Activated CD4-positive, alpha-beta memory T cell treated with anti-CD3 and anti-CD28 coated beads for 36 hours (primary cell): ENCODE measurements around the gene WFIKKN1. TPM values are rescaled to one million over a fixed set of nuclear protein-coding genes. Genes with fewer than 3 reads are reported as not detected.

ENCODE experiments used
- CTCF ChIA-PET: fragments of 350-600 bp; sonication (Branson Sonifier 250); formaldehyde crosslinking; loops from one replicate; lab custom pipeline; 2021; ENCODE audit warnings: antibody characterized with exemption, inconsistent platforms; lab: Charles Lee
- POLR2A ChIA-PET: fragments of 350-600 bp; sonication (Branson Sonifier 250); formaldehyde crosslinking; loops from one replicate; lab custom pipeline; 2021; ENCODE audit warnings: antibody characterized with exemption; lab: Charles Lee
- DNase-seq: peaks from one replicate; pipeline ENCODE4 v3.0.0-alpha.2; 2020
- H3K27ac Mint-ChIP-seq: one replicate; pipeline ENCODE4 v1.8.0; 2021; ENCODE audit warnings: mixed read lengths
- H3K27me3 Mint-ChIP-seq: one replicate; pipeline ENCODE4 v1.8.0; 2021; ENCODE audit warnings: mixed read lengths
- H3K36me3 Mint-ChIP-seq: one replicate; pipeline ENCODE4 v1.8.0; 2021; ENCODE audit warnings: mixed read lengths
- H3K4me1 Mint-ChIP-seq: one replicate; pipeline ENCODE4 v1.8.0; 2021; ENCODE audit warnings: low read depth, mixed read lengths
- H3K4me3 Mint-ChIP-seq: one replicate; pipeline ENCODE4 v1.8.0; 2021; ENCODE audit warnings: mild to moderate bottlenecking, mixed read lengths
- H3K9me3 Mint-ChIP-seq: one replicate; pipeline ENCODE4 v1.8.0; 2021; ENCODE audit warnings: mixed read lengths
- intact Hi-C: fragments of 100-400 bp; cut with micrococcal nuclease; formaldehyde crosslinking; loops from one replicate; pipeline ENCODE4 v1.15.1; 2023
- total RNA-seq, 2 experiments: library from RNA; stranded (reverse); gene quantifications; one replicate each; pipeline ENCODE4 v1.2.3, GENCODE V29; 2021

WFIKKN1 gene
- total RNA-seq, result under 1 TPM; 0.05 to 0.07 TPM

- Mint-ChIP-seq H3K27ac (no peak within 1 kb of the TSS), H3K4me3 (no peak within 1 kb of the TSS), H3K9me3 (no peaks in the 10 kb centered on the region), H3K36me3 (no peaks in the 10 kb centered on the region), H3K4me1 (peaks cover 5% of the 10 kb centered on the region), H3K27me3 (no peaks in the 10 kb centered on the region)
- POLR2A ChIA-PET, result no interaction called here
- DNase-seq, result no peak
- CTCF ChIA-PET, result no interaction called here
- intact Hi-C loops, result no loop called here
Measured at GRCh38 chr16:630815-631405, at the start of gene WFIKKN1. TSS of gene WFIKKN1 (plus strand) at chr16:630985. CDS start at chr16:631254, 269 bp downstream.

GRCh38 chr16:582218-582613, 48.6 kb upstream of the WFIKKN1 start:
- CTCF ChIA-PET, result no interaction called here
- intact Hi-C loops, result no loop called here

GRCh38 chr16:582614-583331, 48.0 kb upstream of the WFIKKN1 start:
- POLR2A ChIA-PET, result no interaction called here
- no peak overlapping the region for H3K27ac Mint-ChIP-seq
- H3K4me1 Mint-ChIP-seq, result peaks cover 6% of the 10 kb centered on the region
- no peaks in the 10 kb centered on the region for H3K9me3 Mint-ChIP-seq
- no peaks in the 10 kb centered on the region for H3K27me3 Mint-ChIP-seq
- H3K4me3 Mint-ChIP-seq, result no peak overlapping the region
- no peak for DNase-seq
- CTCF ChIA-PET, result interaction anchor here (0.6 kb wide), 1 partner anchor 57 kb away, joined by 3 read pairs; no protein-coding TSS in a partner anchor
- intact Hi-C loops, result no loop called here
- peaks cover 2% of the 10 kb centered on the region for H3K36me3 Mint-ChIP-seq

More at GRCh38 chr16:582218-582613, 48.6 kb upstream of the WFIKKN1 start:
- Mint-ChIP-seq H3K4me1 (peaks cover 2% of the 10 kb centered on the region), H3K9me3 (no peaks in the 10 kb centered on the region), H3K27ac (no peak overlapping the region), H3K4me3 (no peak overlapping the region), H3K36me3 (no peaks in the 10 kb centered on the region), H3K27me3 (no peaks in the 10 kb centered on the region)
- no peak for DNase-seq
- POLR2A ChIA-PET, result no interaction called here

GRCh38 chr16:583470-583814, 47.3 kb upstream of the WFIKKN1 start:
- no peak overlapping the region for H3K27ac Mint-ChIP-seq
- no peaks in the 10 kb centered on the region for H3K27me3 Mint-ChIP-seq
- intact Hi-C loops, result no loop called here
- ChIA-PET POLR2A (no interaction called here), CTCF (interaction anchor here (0.6 kb wide), 1 partner anchor 56 kb away, joined by 3 read pairs; no protein-coding TSS in a partner anchor)
- no peak overlapping the region for H3K4me3 Mint-ChIP-seq
- peaks cover 10% of the 10 kb centered on the region for H3K4me1 Mint-ChIP-seq
- no peaks in the 10 kb centered on the region for H3K9me3 Mint-ChIP-seq
- no peak for DNase-seq
- peaks cover 5% of the 10 kb centered on the region for H3K36me3 Mint-ChIP-seq

GRCh38 chr16:583815-584591, 46.8 kb upstream of the WFIKKN1 start:
- ChIA-PET POLR2A (no interaction called here), CTCF (no interaction called here)
- Mint-ChIP-seq H3K9me3 (no peaks in the 10 kb centered on the region), H3K4me1 (peaks cover 10% of the 10 kb centered on the region), H3K27me3 (no peaks in the 10 kb centered on the region), H3K4me3 (no peak overlapping the region), H3K27ac (no peak overlapping the region), H3K36me3 (peaks cover 8% of the 10 kb centered on the region)
- intact Hi-C loops, result no loop called here
- DNase-seq, result no peak

- no peaks in the 10 kb centered on the region for H3K9me3 Mint-ChIP-seq
- POLR2A ChIA-PET, result no interaction called here
- CTCF ChIA-PET, result interaction anchor here (0.6 kb wide), 1 partner anchor 39 kb away, joined by 3 read pairs; no protein-coding TSS in a partner anchor
- no peak overlapping the region for H3K4me3 Mint-ChIP-seq
- intact Hi-C loops, result loop anchor here (5.0 kb wide), 1 partner anchor 97 kb away; the partner anchor contains the start of genes JMJD8 and STUB1
- no peaks in the 10 kb centered on the region for H3K27me3 Mint-ChIP-seq
- H3K27ac Mint-ChIP-seq, result no peak overlapping the region
- peaks cover 10% of the 10 kb centered on the region for H3K4me1 Mint-ChIP-seq
- peaks cover 8% of the 10 kb centered on the region for H3K36me3 Mint-ChIP-seq
- no peak for DNase-seq
Measured at GRCh38 chr16:585351-585750, 45.4 kb upstream of the WFIKKN1 start.

- CTCF ChIA-PET, result interaction anchor here (0.6 kb wide), 1 partner anchor 39 kb away, joined by 3 read pairs; no protein-coding TSS in a partner anchor
- H3K27me3 Mint-ChIP-seq, result no peaks in the 10 kb centered on the region
- intact Hi-C loops, result loop anchor here (5.0 kb wide), 1 partner anchor 96 kb away; the partner anchor contains the start of genes JMJD8 and STUB1
- peaks cover 16% of the 10 kb centered on the region for H3K4me1 Mint-ChIP-seq
- no peaks in the 10 kb centered on the region for H3K9me3 Mint-ChIP-seq
- no peak for DNase-seq
- H3K27ac Mint-ChIP-seq, result no peak overlapping the region
- POLR2A ChIA-PET, result interaction anchor here (0.8 to 1.2 kb wide), 2 partner anchors 50 to 66 kb away, joined by 3 read pairs; partner anchors contain the start of gene METTL26
- peaks cover 8% of the 10 kb centered on the region for H3K36me3 Mint-ChIP-seq
- H3K4me3 Mint-ChIP-seq, result peak overlapping the region; percentile 23
Measured at GRCh38 chr16:586047-586644, 44.6 kb upstream of the WFIKKN1 start.

- POLR2A ChIA-PET, result interaction anchor here (0.8 to 1.6 kb wide), 3 partner anchors 49 to 89 kb away, joined by 3 read pairs; partner anchors contain the start of genes METTL26 and RHBDL1
Measured at GRCh38 chr16:586645-587590, 43.9 kb upstream of the WFIKKN1 start.

GRCh38 chr16:588639-588888, 42.2 kb upstream of the WFIKKN1 start:
- intact Hi-C loops, result loop anchor here (1.0 to 5.0 kb wide), 3 partner anchors 9 to 94 kb away; partner anchors contain the start of genes JMJD8 and STUB1

More at GRCh38 chr16:586645-587590, 43.9 kb upstream of the WFIKKN1 start:
- H3K36me3 Mint-ChIP-seq, result peaks cover 8% of the 10 kb centered on the region
- H3K27ac Mint-ChIP-seq, result peak overlapping the region; percentile 83
- peak overlapping the region; percentile 90 for H3K4me3 Mint-ChIP-seq
- no peak for DNase-seq
- H3K27me3 Mint-ChIP-seq, result no peaks in the 10 kb centered on the region
- CTCF ChIA-PET, result no interaction called here
- no peaks in the 10 kb centered on the region for H3K9me3 Mint-ChIP-seq
- intact Hi-C loops, result loop anchor here (5.0 kb wide), 1 partner anchor 95 kb away; the partner anchor contains the start of genes JMJD8 and STUB1
- H3K4me1 Mint-ChIP-seq, result peaks cover 20% of the 10 kb centered on the region

GRCh38 chr16:588889-589657, 41.7 kb upstream of the WFIKKN1 start:
- POLR2A ChIA-PET, result interaction anchor here (0.6 to 1.7 kb wide), 8 partner anchors 10 to 95 kb away, joined by 3 to 7 read pairs (median 3); partner anchors contain the start of genes CAPN15, JMJD8, METTL26 and PIGQ
- CTCF ChIA-PET, result interaction anchor here (1.3 to 1.4 kb wide), 2 partner anchors 10 to 47 kb away, joined by 5 to 10 read pairs; partner anchors contain the start of gene METTL26
- no peaks in the 10 kb centered on the region for H3K27me3 Mint-ChIP-seq
- peaks cover 27% of the 10 kb centered on the region for H3K4me1 Mint-ChIP-seq
- no peaks in the 10 kb centered on the region for H3K9me3 Mint-ChIP-seq
- H3K36me3 Mint-ChIP-seq, result peaks cover 8% of the 10 kb centered on the region
- intact Hi-C loops, result loop anchor here (1.0 to 5.0 kb wide), 7 partner anchors 10 to 93 kb away; partner anchors contain the start of genes JMJD8, METTL26, STUB1 and WDR90
- peak overlapping the region; percentile 90 for H3K4me3 Mint-ChIP-seq
- DNase-seq, result peak; percentile 98
- peak overlapping the region; percentile 98 for H3K27ac Mint-ChIP-seq

More at GRCh38 chr16:588639-588888, 42.2 kb upstream of the WFIKKN1 start:
- Mint-ChIP-seq H3K9me3 (no peaks in the 10 kb centered on the region), H3K27me3 (no peaks in the 10 kb centered on the region), H3K27ac (peak overlapping the region; percentile 98), H3K4me1 (peaks cover 24% of the 10 kb centered on the region), H3K36me3 (peaks cover 8% of the 10 kb centered on the region), H3K4me3 (peak overlapping the region; percentile 90)
- POLR2A ChIA-PET, result interaction anchor here (0.6 to 1.7 kb wide), 8 partner anchors 10 to 95 kb away, joined by 3 to 7 read pairs (median 3); partner anchors contain the start of genes CAPN15, JMJD8, METTL26 and PIGQ
- peak; percentile 77 for DNase-seq
- CTCF ChIA-PET, result interaction anchor here (1.3 to 1.4 kb wide), 2 partner anchors 9 to 48 kb away, joined by 5 to 10 read pairs; partner anchors contain the start of gene METTL26
